NCI-H524 (cell line): ENCODE data around the gene SPG7.

Experiments used
- DNase-seq, 2 experiments: peaks; one replicate each; lab custom pipeline; 2025; lab: John Stamatoyannopoulos, UW

SPG7 gene

GRCh38 chr16:89600427-89600826, 92.2 kb downstream of the SPG7 start:
- DNase-seq = no peak

- DNase-seq = no peak
Observed at GRCh38 chr16:89600956-89601355, 92.8 kb downstream of the SPG7 start.

GRCh38 chr16:89601906-89602272, 93.7 kb downstream of the SPG7 start:
- DNase-seq = no peak

- DNase-seq = peak; percentile 74 to 78
Observed at GRCh38 chr16:89602273-89602951, 94.2 kb downstream of the SPG7 start.

- DNase-seq = no peak
Observed at GRCh38 chr16:89602952-89603590, 94.9 kb downstream of the SPG7 start.

GRCh38 chr16:89604764-89605163, 96.6 kb downstream of the SPG7 start:
- no peak for DNase-seq

GRCh38 chr16:89605186-89605970, 97.2 kb downstream of the SPG7 start:
- no peak for DNase-seq

GRCh38 chr16:89606006-89606405, 97.8 kb downstream of the SPG7 start:
- peak; percentile 45 to 49 for DNase-seq
